Suppressor macrophage treated with lipopolysaccharide for 4 hours (primary cell): ENCODE results near the gene FAM89A.
"Not testable (repeated sequence)": the region's sequence is repeated elsewhere in the genome, so short reads cannot be mapped to it uniquely, and the experiment has no call there.

Source experiments
- DNase-seq: peaks from one replicate; pipeline ENCODE4 v3.0.0-alpha.2; 2020

FAM89A gene

DNA sequence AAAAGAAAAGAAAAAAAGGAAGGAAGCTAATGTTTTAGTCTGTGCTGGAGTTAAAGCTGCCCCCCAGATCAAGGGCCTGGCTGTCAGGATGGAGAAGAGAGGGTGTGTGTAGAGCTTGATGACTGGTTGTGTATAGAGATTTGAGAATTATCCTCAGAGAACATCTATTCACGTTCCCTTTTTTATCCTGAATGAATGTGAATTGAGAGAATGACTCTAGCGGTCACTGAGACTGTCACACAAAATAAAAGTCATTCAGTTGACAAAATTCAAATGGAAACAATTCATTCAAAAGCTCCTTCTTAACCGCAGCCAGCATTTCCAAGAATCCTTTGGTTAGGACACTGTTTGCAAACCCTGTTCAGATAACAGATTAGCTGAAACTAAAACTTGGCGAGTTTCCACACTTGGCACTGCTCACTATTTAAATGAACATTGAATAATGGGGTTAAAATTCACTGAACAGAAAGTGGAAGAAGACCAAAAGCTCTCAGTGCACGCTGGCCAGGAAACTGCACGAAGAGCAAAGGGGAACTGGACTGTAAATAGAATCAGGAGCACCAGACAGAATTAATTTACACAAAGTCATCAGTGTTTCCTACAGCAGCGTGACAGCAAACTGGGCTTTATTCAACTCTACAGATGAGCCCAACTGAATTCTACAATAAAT, 13.6 kb upstream of the FAM89A start:
- peak; percentile 79 for DNase-seq

- no peak for DNase-seq
Measured at GRCh38 chr1:231052777-231053176, 12.7 kb upstream of the FAM89A start.

DNA sequence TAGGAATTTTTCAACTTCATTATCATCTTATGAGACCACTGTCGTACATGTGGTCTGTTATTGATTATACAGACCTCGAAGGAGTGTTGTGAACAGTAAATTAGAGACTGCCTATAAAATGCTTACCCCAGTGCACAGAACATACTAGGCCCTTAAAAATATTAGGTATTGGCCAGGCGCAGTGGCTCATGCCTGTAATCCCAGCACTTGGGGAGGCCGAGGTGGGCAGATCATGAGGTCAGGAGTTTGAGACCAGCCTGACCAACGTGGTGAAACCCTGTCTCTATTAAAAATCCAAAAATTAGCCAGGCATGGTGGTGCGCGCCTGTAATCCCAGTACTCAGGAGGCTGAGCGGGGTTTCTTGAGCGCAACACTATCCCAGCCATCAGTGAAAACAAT, 10.9 kb upstream of the FAM89A start:
- DNase-seq, result not testable (repeated sequence)

DNA sequence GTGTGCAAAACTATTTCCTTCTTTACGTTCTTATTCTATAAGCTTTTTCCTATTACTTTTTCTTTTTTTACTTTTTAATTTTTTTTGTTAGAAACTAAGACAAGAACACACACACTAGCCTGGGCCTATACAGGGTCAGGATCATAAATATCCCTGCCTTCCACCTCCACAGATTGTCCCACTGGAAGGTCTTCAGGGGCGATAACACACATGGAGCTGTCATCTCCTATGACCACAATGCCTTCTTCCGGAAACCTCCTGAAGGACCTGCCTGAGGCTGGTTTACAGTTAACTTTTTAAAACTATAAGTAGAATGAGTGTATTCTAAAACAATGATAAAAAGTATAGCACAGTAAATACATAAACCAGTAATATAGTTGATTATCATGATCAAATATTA, 10.3 kb upstream of the FAM89A start:
- DNase-seq, result no peak

GRCh38 chr1:231049121-231049979, 9.3 kb upstream of the FAM89A start:
- peak; percentile 51 for DNase-seq

DNA sequence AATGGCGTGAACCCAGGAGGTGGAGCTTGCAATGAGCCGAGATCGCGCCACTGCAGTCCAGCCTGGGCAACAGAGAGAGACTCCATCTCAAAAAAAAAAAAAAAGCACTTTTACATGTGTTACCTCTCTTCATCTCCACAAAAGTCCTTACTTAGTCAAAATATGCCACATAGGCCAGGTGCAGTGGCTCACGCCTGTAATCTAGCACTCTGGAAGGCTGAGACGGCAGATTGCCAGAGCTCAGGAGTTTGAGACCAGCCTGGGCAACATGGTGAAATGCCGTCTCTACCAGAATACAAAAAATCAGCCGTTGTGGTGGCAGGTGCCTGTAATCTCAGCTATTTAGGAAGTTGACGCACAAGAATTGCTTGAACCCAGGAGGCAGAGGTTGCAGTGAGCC, 8.4 kb upstream of the FAM89A start:
- DNase-seq, result not testable (repeated sequence)

DNA sequence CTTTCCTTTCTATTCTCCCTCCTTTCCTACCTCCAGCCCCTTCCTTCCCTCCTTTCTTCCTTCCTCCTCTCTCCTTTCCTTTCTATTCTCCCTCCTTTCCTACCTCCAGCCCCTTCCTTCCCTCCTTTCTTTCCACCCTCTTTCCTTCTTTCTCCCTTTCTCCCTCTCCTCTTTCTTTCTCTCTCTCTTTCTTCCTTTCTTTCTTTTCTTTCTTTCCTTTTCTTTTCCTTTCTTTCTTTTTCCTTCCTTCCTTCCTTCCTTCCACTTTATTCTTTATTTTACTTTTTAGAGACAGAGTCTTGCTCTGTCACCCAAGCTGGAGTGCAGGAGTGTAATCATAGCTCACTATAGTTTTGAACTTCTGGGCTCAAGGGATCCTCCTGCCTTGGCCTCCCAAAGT, 7.5 kb upstream of the FAM89A start:
- DNase-seq, result not testable (repeated sequence)

- DNase-seq, result no peak
Measured at GRCh38 chr1:231046730-231047395, 6.8 kb upstream of the FAM89A start.

GRCh38 chr1:231045921-231046729, 6.1 kb upstream of the FAM89A start:
- not testable (repeated sequence) for DNase-seq

- DNase-seq, result no peak
Measured at GRCh38 chr1:231045286-231045685, 5.2 kb upstream of the FAM89A start.

DNA sequence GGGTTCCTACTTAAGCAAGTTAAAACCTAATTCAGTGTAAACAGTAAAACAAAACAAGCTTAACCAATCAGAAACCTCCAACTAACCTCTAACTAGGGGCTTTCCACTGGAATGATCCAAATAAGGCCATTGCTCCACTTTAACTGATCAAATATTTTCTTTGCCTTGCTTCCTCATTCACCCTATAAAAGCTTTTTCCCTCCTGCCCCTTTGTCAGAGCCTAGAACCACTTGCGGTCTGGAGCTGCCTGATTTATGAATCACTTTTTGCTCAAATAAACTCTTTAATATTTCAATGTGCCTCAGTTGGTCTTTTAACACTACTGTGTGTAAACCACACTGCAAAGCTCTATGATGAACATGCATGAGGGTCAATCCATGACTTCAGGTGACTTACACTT, 4.5 kb upstream of the FAM89A start:
- DNase-seq, result no peak

DNA sequence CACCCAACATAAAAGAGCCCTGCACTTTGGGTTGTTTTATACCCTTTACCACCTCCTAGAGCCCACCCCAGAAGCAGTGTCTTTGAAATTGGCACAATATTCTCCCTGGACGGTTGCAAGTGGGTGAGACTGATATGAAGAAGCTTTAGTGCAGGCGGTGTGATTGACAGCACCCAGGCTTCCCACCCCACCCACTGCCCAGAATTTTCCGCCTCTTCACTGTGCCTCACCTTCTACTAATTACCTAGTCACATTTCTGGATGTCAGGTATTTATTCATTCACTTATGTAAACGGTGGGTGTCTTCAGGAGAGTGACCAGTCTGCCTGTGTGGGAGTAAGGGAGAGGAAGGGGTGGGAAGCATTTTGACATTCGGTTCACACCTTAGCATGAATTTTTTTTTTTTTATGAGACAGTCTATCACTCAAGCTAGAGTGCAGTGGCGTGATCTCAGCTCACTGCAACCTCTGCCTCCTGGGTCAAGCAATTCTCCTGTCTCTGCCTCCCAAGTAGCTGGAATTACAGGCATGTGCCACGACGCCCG, 1.7 kb upstream of the FAM89A start:
- no peak for DNase-seq

- DNase-seq, result no peak
Measured at GRCh38 chr1:231040800-231041718, 1.0 kb upstream of the FAM89A start.

- DNase-seq, result peak; percentile 50
Measured at GRCh38 chr1:231039161-231040018, 664 bp downstream of the FAM89A start.

DNA sequence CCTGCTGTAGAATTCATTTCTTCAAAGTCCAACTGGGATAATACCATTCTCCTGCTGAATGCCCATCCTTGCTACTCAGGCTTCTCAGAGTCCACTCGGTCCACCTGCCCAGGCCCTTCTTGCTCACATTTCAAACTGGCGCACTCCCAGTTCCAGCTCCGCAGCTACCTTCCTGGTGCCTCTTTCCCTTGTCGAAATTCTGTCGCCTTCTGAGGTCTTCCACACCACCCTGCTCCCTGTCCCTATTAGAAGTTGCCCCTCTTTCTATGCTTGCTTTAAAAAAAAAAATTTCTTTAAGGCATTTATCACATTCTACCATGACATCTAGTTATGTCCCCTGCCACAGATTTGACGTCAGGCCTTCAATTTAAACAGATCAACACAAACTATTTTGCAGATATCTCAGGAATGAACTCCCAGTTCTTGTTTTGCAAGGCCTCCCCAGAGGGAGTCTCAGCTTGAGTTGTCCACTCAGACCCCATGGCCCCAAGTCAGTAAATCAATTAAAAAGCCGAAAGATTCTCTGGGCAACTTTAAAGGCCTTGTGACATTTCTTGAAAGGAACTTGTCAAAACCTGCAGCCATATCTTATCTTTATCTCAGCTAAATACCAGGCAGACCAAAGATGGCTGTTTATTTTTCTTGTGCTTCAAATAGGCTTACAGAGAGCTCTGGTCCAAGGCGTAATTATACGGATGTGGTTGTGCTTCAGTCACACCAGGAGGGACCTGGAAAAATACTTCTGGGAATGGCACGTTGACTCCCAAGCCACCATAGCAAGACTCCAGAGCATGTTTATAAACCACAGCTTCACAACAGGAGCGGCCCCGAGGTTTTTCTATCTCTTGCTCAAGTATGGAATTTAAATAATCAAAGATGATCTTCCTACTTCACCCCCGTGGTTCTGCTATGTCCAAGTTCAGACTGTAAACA, 2.2 kb downstream of the FAM89A start:
- no peak for DNase-seq

DNA sequence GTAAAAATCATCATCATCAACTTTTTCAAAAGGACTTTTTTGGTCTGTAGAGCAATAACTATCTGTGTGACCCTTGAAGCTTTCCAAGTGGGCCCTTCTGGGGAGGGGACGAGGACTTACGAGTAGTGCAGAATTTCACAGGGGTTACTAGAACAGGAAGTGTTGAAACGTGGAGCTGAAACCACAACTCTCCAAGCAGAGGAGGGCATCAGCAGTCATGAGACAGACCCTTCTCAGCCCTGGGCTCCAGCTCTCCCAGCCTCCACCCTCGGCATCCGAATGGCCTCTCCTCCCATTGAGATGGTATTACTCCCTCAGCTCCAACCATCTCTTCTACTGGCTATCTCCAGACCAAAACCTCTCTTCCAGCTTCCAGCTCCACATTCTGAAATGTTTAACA, 3.6 kb downstream of the FAM89A start:
- DNase-seq, result peak; percentile 78

DNA sequence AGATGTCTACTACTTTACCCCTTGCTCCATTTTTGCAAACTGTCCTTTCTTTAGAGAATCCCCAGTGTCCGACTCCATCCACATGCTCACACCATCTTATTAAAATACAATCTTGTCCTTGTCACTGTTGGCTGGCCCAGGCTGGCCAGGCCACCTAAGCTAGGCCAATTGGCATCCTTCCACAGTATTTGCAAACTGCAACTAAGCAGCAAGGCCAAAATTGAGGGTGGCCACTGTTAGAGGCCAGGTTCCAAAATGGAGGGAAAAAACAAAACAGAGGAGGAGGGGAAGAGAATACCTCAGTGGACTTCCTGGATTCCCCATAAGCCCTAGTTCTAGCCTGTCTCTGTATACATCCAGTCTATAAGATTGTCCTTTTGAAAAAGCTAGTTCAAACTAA, 4.3 kb downstream of the FAM89A start:
- no peak for DNase-seq

DNA sequence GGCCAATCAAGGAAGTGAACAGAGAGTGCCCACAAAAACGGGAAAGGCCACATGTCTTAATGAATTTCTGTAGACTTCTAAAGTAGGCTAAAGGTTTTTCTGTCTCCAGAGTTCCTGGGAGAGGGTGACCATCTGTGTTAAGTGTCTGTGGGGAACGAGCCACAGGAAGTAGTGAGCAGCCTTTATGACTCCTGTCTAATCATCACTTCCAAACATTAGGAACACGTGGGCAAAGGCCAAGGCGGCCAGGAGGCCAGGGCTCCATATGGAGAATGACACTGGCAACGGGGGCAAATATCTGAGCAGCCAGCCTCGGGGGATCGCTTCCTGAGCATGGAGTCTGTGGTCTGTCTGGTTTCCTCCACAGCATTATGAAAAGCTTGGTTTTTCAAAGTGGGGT, 7.1 kb downstream of the FAM89A start:
- no peak for DNase-seq

GRCh38 chr1:231029841-231030240, 10.2 kb downstream of the FAM89A start:
- no peak for DNase-seq
